ENCODE data around the gene PXMP2. TPM values are rescaled to one million over a fixed set of nuclear protein-coding genes. Genes with fewer than 3 reads are reported as not detected.

Gene PXMP2
- total and polyA plus RNA-seq, 2 of the 8 experiments (the other 6 are each of a cell fraction or from before 2014, with no cell fraction given) = 13.8 to 15.1 TPM

GRCh38 chr12:132710405-132711079 lies 23.2 kb downstream of the PXMP2 start, which contains the start of gene PGAM5 (continued):
- TF ChIP-seq RNF2 (IDR thresholded peaks at IDR 0.05; ENCODE audit: borderline replicate concordance, low read depth, low read length, missing control alignments, poor library complexity, severe bottlenecking) = no peak
- no peak for TF ChIP-seq YY1 (IDR thresholded peaks at IDR 0.05; ENCODE audit: low read depth, low read length)
- no peak for TF ChIP-seq POU5F1 (IDR thresholded peaks at IDR 0.05; ENCODE audit: low read depth, low read length)
- no peak for TF ChIP-seq EZH2 (IDR thresholded peaks at IDR 0.05; ENCODE audit: low read depth, low read length, severe bottlenecking)
- TF ChIP-seq CHD1 (IDR thresholded peaks at IDR 0.05; ENCODE audit: low read depth, low read length) = no peak
